NCI-H1930 (cell line): Measurements from ENCODE around the gene ATP5MC2.
"Not testable (repeated sequence)": the region's sequence is repeated elsewhere in the genome, so short reads cannot be mapped to it uniquely, and the experiment has no call there.

Source experiments
- DNase-seq, 2 experiments: peaks; one replicate each; lab custom pipeline; 2025; lab: John Stamatoyannopoulos, UW

The ATP5MC2 gene

GRCh38 chr12:53646300-53646699 is 29.6 kb downstream of the ATP5MC2 start:
- not testable (repeated sequence) for DNase-seq

GRCh38 chr12:53645165-53645564 is 30.7 kb downstream of the ATP5MC2 start:
- DNase-seq: no peak

GRCh38 chr12:53644133-53644532 is 31.8 kb downstream of the ATP5MC2 start:
- DNase-seq: no peak

GRCh38 chr12:53643232-53643979 is 32.5 kb downstream of the ATP5MC2 start:
- no peak for DNase-seq

- DNase-seq: no peak
Observed at GRCh38 chr12:53638057-53638456, 37.8 kb downstream of the ATP5MC2 start.

- DNase-seq: no peak
Observed at GRCh38 chr12:53636641-53637040, 39.2 kb downstream of the ATP5MC2 start.

GRCh38 chr12:53635708-53636107 is 40.2 kb downstream of the ATP5MC2 start:
- not testable (repeated sequence) for DNase-seq

GRCh38 chr12:53631721-53632120 is 44.2 kb downstream of the ATP5MC2 start:
- DNase-seq: no peak

- no peak for DNase-seq
Observed at GRCh38 chr12:53627919-53628318, 48.0 kb downstream of the ATP5MC2 start.

GRCh38 chr12:53626702-53627169 is 49.1 kb downstream of the ATP5MC2 start:
- DNase-seq: no peak

GRCh38 chr12:53625946-53626701 is 49.8 kb downstream of the ATP5MC2 start, which contains the start of gene ATF7:
TSS of gene ATF7 (minus strand) at chr12:53626382. CDS start at chr12:53601000, 25,382 bp downstream.
- peak; percentile 93 to 96 for DNase-seq

GRCh38 chr12:53625373-53625945 is 50.4 kb downstream of the ATP5MC2 start:
- no peak for DNase-seq

- no peak for DNase-seq
Observed at GRCh38 chr12:53624956-53625355, 50.9 kb downstream of the ATP5MC2 start.

GRCh38 chr12:53624458-53624857 is 51.4 kb downstream of the ATP5MC2 start:
- DNase-seq: no peak

GRCh38 chr12:53623548-53624385 is 52.1 kb downstream of the ATP5MC2 start:
- DNase-seq: no peak

GRCh38 chr12:53622724-53623123 is 53.2 kb downstream of the ATP5MC2 start:
- DNase-seq: no peak

GRCh38 chr12:53618275-53618674 is 57.6 kb downstream of the ATP5MC2 start:
- no peak for DNase-seq

- no peak for DNase-seq
Observed at GRCh38 chr12:53617700-53618099, 58.2 kb downstream of the ATP5MC2 start.

GRCh38 chr12:53616950-53617349 is 58.9 kb downstream of the ATP5MC2 start:
- no peak for DNase-seq
